Ectodermal cell (in vitro differentiated cells): ENCODE measurements around the gene MLF2.

Source experiments
- H3K27ac ChIP-seq: 2 replicates; pipeline ENCODE4 v1.7.0; 2013; ENCODE audit warnings: mild to moderate bottlenecking, low read depth, low read length; ENCODE audit not compliant: insufficient read depth, poor library complexity, severe bottlenecking
- H3K27me3 ChIP-seq: 2 replicates; pipeline ENCODE4 v1.7.0; 2013; ENCODE audit warnings: mild to moderate bottlenecking, low read length; ENCODE audit not compliant: insufficient read depth, control insufficient read depth, poor library complexity, severe bottlenecking
- H3K36me3 ChIP-seq: one replicate; pipeline ENCODE4 v1.7.0; 2013; ENCODE audit warnings: low read length; ENCODE audit not compliant: control insufficient read depth, insufficient read depth
- H3K4me1 ChIP-seq: one replicate; pipeline ENCODE4 v1.7.0; 2013; ENCODE audit warnings: low read length; ENCODE audit not compliant: control insufficient read depth, insufficient read depth
- H3K4me3 ChIP-seq: 2 replicates; pipeline ENCODE4 v1.7.0; 2013; ENCODE audit warnings: low read depth, low read length, control low read depth; ENCODE audit not compliant: insufficient read depth
- H3K9me3 ChIP-seq: 2 replicates; pipeline ENCODE4 v1.7.0; 2013; ENCODE audit warnings: mild to moderate bottlenecking, low read length, moderate library complexity; ENCODE audit not compliant: control insufficient read depth
- WGBS, 2 experiments: methylation state at CpG; one replicate each; pipeline ENCODE4 v1.1.7; 2013; ENCODE audit warnings: missing lambda C conversion rate in 2 of 2; 5-methylcytosine and 5-hydroxymethylcytosine counted together

Gene MLF2

GRCh38 chr12:6786416-6787094 lies 33.6 kb upstream of the MLF2 start:
- H3K27ac ChIP-seq: no peak overlapping the region
- no peaks in the 10 kb centered on the region for H3K27me3 ChIP-seq
- no peaks in the 10 kb centered on the region for H3K9me3 ChIP-seq
- WGBS, 2 experiments: 65 to 66% methylated on average over 8 to 9 of the region's 9 CpGs
- peaks cover 14% of the 10 kb centered on the region for H3K4me1 ChIP-seq
- H3K4me3 ChIP-seq: no peak overlapping the region
- H3K36me3 ChIP-seq: no peaks in the 10 kb centered on the region

DNA sequence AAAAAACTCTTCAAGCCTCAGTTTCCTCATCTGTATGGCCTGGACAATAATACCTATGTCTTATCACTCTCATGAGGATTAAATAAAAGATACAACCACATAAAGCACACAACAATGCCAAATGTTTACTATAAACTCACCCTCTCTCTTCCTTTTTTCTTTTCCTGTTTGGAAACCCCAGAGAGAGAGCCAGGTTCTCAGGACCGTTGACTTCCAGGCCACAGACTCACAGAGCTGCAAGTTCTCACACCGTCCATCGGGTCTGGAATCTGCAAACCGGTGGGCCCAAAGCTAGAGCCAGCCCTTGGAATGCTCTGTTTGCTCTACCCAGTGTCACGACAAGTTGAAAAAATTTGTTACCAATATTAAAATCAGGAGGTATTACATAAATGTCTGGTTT lies 31.8 kb upstream of the MLF2 start:
- H3K27me3 ChIP-seq: no peaks in the 10 kb centered on the region
- no peaks in the 10 kb centered on the region for H3K36me3 ChIP-seq
- H3K9me3 ChIP-seq: no peaks in the 10 kb centered on the region
- no peak overlapping the region for H3K4me3 ChIP-seq
- WGBS, 2 experiments: 92 to 94% methylated on average over 5 of the region's 5 CpGs
- H3K4me1 ChIP-seq: peaks cover 20% of the 10 kb centered on the region
- no peak overlapping the region for H3K27ac ChIP-seq

- no peak overlapping the region for H3K4me3 ChIP-seq
- peaks cover 22% of the 10 kb centered on the region for H3K4me1 ChIP-seq
- H3K9me3 ChIP-seq: no peaks in the 10 kb centered on the region
- H3K27ac ChIP-seq: no peak overlapping the region
- 80 to 81% methylated on average over 5 of the region's 5 CpGs for WGBS, 2 experiments
- no peaks in the 10 kb centered on the region for H3K36me3 ChIP-seq
- H3K27me3 ChIP-seq: no peaks in the 10 kb centered on the region
Measured at GRCh38 chr12:6784296-6784695, 31.4 kb upstream of the MLF2 start.

DNA sequence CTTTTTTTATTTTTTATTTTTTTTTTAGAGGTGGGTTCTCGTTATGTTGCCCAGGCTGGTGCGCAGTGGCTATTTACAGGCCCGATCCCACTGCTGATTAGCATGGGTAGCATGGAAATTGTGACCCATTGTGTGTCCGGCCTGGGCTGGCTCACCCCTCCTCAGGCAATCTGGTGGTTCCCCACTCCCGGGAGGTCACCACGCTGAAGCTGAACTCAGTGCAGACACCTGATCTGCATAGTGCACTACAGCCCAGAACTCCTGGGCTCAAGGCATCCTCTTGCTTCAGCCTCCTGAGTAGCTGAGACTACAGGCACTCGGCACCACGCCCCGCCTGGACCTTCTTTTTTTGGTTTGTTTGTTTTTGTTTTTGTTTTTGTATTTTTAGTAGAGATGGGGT lies 30.9 kb upstream of the MLF2 start:
- no peaks in the 10 kb centered on the region for H3K27me3 ChIP-seq
- peaks cover 25% of the 10 kb centered on the region for H3K4me1 ChIP-seq
- 87 to 90% methylated on average over 9 of the region's 9 CpGs for WGBS, 2 experiments

GRCh38 chr12:6782850-6783566 lies 30.1 kb upstream of the MLF2 start:
- no peaks in the 10 kb centered on the region for H3K36me3 ChIP-seq
- 66% methylated on average over 10 of the region's 10 CpGs for WGBS, 2 experiments
- peaks cover 33% of the 10 kb centered on the region for H3K4me1 ChIP-seq
- H3K9me3 ChIP-seq: no peaks in the 10 kb centered on the region
- H3K27ac ChIP-seq: no peak overlapping the region
- no peak overlapping the region for H3K4me3 ChIP-seq
- no peaks in the 10 kb centered on the region for H3K27me3 ChIP-seq

More for the DNA sequence above, 30.9 kb upstream of the MLF2 start:
- H3K36me3 ChIP-seq: no peaks in the 10 kb centered on the region
- no peak overlapping the region for H3K27ac ChIP-seq
- H3K9me3 ChIP-seq: no peaks in the 10 kb centered on the region
- no peak overlapping the region for H3K4me3 ChIP-seq

- Histone ChIP-seq H3K36me3 (no peaks in the 10 kb centered on the region), H3K27ac (no peak overlapping the region), H3K9me3 (no peaks in the 10 kb centered on the region), H3K27me3 (peaks cover 8% of the 10 kb centered on the region), H3K4me3 (no peak overlapping the region), H3K4me1 (peaks cover 38% of the 10 kb centered on the region)
- 79 to 85% methylated on average over 6 of the region's 6 CpGs for WGBS, 2 experiments
Measured at GRCh38 chr12:6782119-6782518, 29.2 kb upstream of the MLF2 start.

DNA sequence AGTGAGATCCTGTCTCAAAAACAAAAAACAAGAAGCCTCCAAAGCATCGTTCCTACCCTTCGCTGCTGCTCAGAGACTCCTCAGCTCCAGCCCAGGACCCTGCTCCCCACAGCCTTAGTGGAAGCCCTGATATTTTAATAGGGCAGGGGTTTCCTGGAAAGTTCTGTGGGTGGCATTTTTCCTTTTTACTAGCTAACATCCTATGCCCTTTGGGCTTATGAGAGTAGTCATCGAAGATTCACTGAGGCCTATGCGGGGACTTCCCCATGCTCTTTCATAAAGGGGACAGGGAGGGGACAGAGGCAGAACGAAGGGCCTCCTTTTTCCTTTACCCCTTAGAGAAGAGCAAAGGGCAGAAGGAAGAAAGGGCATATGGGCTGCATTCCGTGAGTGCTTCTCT lies 27.6 kb upstream of the MLF2 start:
- H3K36me3 ChIP-seq: peaks cover 1% of the 10 kb centered on the region
- H3K9me3 ChIP-seq: no peaks in the 10 kb centered on the region
- no peak overlapping the region for H3K4me3 ChIP-seq
- 63 to 66% methylated on average over 6 of the region's 6 CpGs for WGBS, 2 experiments
- H3K27me3 ChIP-seq: peaks cover 8% of the 10 kb centered on the region
- H3K4me1 ChIP-seq: peaks cover 38% of the 10 kb centered on the region
- no peak overlapping the region for H3K27ac ChIP-seq

- no peaks in the 10 kb centered on the region for H3K9me3 ChIP-seq
- H3K27ac ChIP-seq: no peak overlapping the region
- H3K27me3 ChIP-seq: peaks cover 8% of the 10 kb centered on the region
- WGBS, 2 experiments: 88 to 91% methylated on average over 6 of the region's 6 CpGs
- no peak overlapping the region for H3K4me3 ChIP-seq
- H3K4me1 ChIP-seq: peaks cover 38% of the 10 kb centered on the region
- H3K36me3 ChIP-seq: peaks cover 8% of the 10 kb centered on the region
Measured at GRCh38 chr12:6779708-6780432, 26.9 kb upstream of the MLF2 start.

DNA sequence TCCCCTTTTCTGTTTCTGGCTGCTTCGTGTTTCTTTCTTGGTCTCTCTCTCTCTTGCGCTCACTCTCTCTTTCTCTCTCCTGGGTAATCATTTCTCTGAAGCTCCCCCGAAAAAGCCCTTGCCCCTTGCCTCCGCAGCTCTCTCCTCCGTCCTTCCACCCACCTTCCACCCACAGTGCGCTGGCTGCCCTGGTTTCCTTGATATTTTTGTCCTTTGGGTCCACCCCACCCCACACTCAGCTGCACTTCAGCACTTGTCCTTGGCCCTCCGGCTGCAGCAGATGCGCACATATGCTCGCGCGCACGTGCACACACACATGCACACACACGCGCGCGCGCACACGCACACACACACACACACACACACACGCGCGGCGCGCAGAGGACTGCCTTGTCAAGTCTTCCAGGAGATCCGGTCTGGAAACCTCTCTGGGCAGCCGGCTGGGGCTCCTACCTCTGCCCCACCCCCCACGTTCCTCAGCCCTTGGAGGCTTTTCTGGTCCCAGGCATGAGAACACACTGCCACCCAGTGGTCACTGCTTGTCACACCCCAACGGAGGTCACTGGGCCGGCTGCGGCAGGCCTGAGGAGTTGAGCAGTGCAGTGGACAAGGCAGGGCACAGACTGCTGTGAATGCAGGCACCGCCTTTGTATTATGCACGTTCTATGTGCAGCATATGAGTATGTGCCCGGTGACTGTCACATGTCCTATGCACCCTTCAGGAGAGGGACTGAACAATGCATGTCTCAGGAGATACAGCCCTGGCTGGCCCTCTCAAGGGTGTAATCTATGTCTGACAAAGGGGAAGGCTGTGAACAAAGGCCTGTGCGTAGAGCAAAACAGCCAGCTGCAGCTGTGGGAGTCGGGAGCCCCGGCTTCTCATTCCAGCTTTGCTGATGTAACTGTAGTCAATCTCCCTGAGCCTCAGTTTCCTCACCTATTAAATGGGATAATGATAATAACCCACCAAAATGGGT lies 25.9 kb upstream of the MLF2 start:
- Histone ChIP-seq H3K4me3 (peak overlapping the region; percentile 20), H3K4me1 (peaks cover 38% of the 10 kb centered on the region), H3K27ac (peak overlapping the region; percentile 91), H3K9me3 (no peaks in the 10 kb centered on the region), H3K36me3 (peaks cover 14% of the 10 kb centered on the region), H3K27me3 (peaks cover 14% of the 10 kb centered on the region)
- WGBS, 2 experiments: 5 to 6% methylated on average over 35 of the region's 35 CpGs
